SK-N-DZ (cell line): ENCODE measurements around the gene SAXO1.

Source experiments
- DNase-seq: peaks from one replicate; pipeline ENCODE4 v3.0.0-alpha.2; 2015; ENCODE audit warnings: low spot score
- small RNA-seq, 2 experiments: library from RNA; depleted of rRNA; stranded (forward); fragments of <200 nt; gene quantifications; one replicate each; pipeline ENCODE3, GENCODE V24; 2014

Gene SAXO1

GRCh38 chr9:18877984-18878383, 155.0 kb downstream of the SAXO1 start:
- DNase-seq, result no peak

Small RNAs within 50 kb of the gene (small RNA-seq; reads per million reads assigned to genes)
- gene RNU6-264P (0 reads per million in 2 experiments), gene SCARNA8 (12.6 to 23.7 reads per million in 2 experiments)
